Transverse colon (tissue), 4 donors: ENCODE measurements around the gene FOLR3. TPM values are rescaled to one million over a fixed set of nuclear protein-coding genes. Genes with fewer than 3 reads are reported as not detected.
"Not testable (repeated sequence)": the region's sequence is repeated elsewhere in the genome, so short reads cannot be mapped to it uniquely, and the experiment has no call there.

Source experiments
- DNase-seq: peaks from one replicate; pipeline ENCODE4 v3.0.0-alpha.2; 2019
- H3K27ac ChIP-seq, 4 donors: fragments of 200-600 bp; sonication (generic); 2 replicates each; pipeline ENCODE4 v1.5.1; 2016 to 2018; ENCODE audit warnings: inconsistent platforms in 4 of 4
- H3K27me3 ChIP-seq: fragments of 200-600 bp; sonication (generic); 2 replicates; pipeline ENCODE4 v1.5.1; 2017; ENCODE audit warnings: inconsistent platforms
- H3K36me3 ChIP-seq, 4 donors: fragments of 200-600 bp; sonication (generic); 2 replicates each; pipeline ENCODE4 v1.5.1; 2017 to 2019; ENCODE audit warnings: inconsistent platforms in 4 of 4
- H3K4me1 ChIP-seq, 4 donors: fragments of 200-600 bp; sonication (generic); 2 replicates each; pipeline ENCODE4 v1.5.1; 2017 to 2020; ENCODE audit warnings: inconsistent platforms in 4 of 4
- H3K4me3 ChIP-seq, 4 donors: fragments of 200-600 bp; sonication (generic); 1 replicate in 1 of 4; 2 replicates in 3 of 4; pipeline versions ENCODE4 v1.5.1 to v1.6.1; 2017 to 2019; ENCODE audit warnings: inconsistent platforms in 4 of 4
- H3K9me3 ChIP-seq, 2 donors: fragments of 200-600 bp; sonication (generic); 2 replicates each; pipeline ENCODE4 v1.5.1; 2017 to 2019; ENCODE audit warnings: inconsistent platforms in 2 of 2
- EP300 ChIP-seq: sonication (generic); formaldehyde crosslinking; IDR thresholded peaks from one replicate; pipeline ENCODE4 v1.6.1; 2017; ENCODE audit warnings: antibody characterized with exemption, low read depth
- POLR2A ChIP-seq: fragments of 450-650 bp; IDR thresholded peaks from one replicate; pipeline ENCODE4 v1.6.1; 2016; ENCODE audit warnings: antibody characterized with exemption, mild to moderate bottlenecking, moderate library complexity
- POLR2AphosphoS5 ChIP-seq, 3 donors: sonication (generic); formaldehyde crosslinking; IDR thresholded peaks; one replicate each; pipeline ENCODE4 v1.6.1; 2016; ENCODE audit warnings: antibody characterized with exemption in 3 of 3
- WGBS, 2 donors: methylation state at CpG; one replicate each; pipeline ENCODE4 v1.1.5; 2018; ENCODE audit warnings: low coverage in 1 of 2; 5-methylcytosine and 5-hydroxymethylcytosine counted together
- in situ Hi-C, 4 donors: fragments of 200-750 bp; cut with MboI; loops; one replicate each; pipeline versions ENCODE4 v1.15.0 to v1.15.1; 2017; ENCODE audit warnings: low sequenced_read_pairs in 3 of 4, low pct_ligation_motif_present in 1 of 4, low pct_unique_long_range_greater_than_20kb in 1 of 4
- intact Hi-C: fragments of 100-400 bp; cut with DNase I; formaldehyde crosslinking; loops from one replicate; pipeline ENCODE4 v1.15.1; 2023; ENCODE audit warnings: low total_unique reads
- total RNA-seq, 4 donors: library from RNA; depleted of rRNA; stranded (reverse); fragments of >200 nt; gene quantifications; one replicate each; pipeline ENCODE4 v1.1.0, GENCODE V29; 2016
- TF ChIP-seq, protein P1 (sequence below), 5 experiments: fragments of 200-600 bp in 3 of 5; fragments of 450-650 bp in 2 of 5; sonication (generic) in 3 of 5; IDR thresholded peaks; 1 replicate in 2 of 5; 2 replicates in 3 of 5; pipeline ENCODE4 v1.5.1; 2016 to 2017; ENCODE audit warnings: antibody characterized with exemption in 5 of 5, inconsistent platforms in 3 of 5, mild to moderate bottlenecking in 2 of 5, moderate library complexity in 1 of 5

The FOLR3 gene
- total RNA-seq, 4 donors from 2014 or later, result not detected

GRCh38 chr11:72160319-72160718 is 24.8 kb downstream of the FOLR3 start:
- no peak overlapping the region for H3K27ac ChIP-seq
- H3K4me3 ChIP-seq, result no peak overlapping the region
- 40 to 65% methylated on average over 1 to 2 of the region's 2 CpGs for WGBS, 2 donors
- no peaks in the 10 kb centered on the region for H3K27me3 ChIP-seq
- TF ChIP-seq, protein P1, sequence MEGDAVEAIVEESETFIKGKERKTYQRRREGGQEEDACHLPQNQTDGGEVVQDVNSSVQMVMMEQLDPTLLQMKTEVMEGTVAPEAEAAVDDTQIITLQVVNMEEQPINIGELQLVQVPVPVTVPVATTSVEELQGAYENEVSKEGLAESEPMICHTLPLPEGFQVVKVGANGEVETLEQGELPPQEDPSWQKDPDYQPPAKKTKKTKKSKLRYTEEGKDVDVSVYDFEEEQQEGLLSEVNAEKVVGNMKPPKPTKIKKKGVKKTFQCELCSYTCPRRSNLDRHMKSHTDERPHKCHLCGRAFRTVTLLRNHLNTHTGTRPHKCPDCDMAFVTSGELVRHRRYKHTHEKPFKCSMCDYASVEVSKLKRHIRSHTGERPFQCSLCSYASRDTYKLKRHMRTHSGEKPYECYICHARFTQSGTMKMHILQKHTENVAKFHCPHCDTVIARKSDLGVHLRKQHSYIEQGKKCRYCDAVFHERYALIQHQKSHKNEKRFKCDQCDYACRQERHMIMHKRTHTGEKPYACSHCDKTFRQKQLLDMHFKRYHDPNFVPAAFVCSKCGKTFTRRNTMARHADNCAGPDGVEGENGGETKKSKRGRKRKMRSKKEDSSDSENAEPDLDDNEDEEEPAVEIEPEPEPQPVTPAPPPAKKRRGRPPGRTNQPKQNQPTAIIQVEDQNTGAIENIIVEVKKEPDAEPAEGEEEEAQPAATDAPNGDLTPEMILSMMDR (IDR thresholded peaks at IDR 0.05), result no peak
- no peak for TF ChIP-seq POLR2A
- no peak for TF ChIP-seq EP300
- TF ChIP-seq POLR2AphosphoS5 (IDR thresholded peaks at IDR 0.05), result no peak
- no peaks in the 10 kb centered on the region for H3K9me3 ChIP-seq
- intact Hi-C loops, result no loop called here
- H3K4me1 ChIP-seq, result no peaks in the 10 kb centered on the region
- in situ Hi-C loops, result no loop called here
- H3K36me3 ChIP-seq, result no peaks in the 10 kb centered on the region
- DNase-seq, result no peak

- in situ Hi-C loops (no loop called here), intact Hi-C loops (no loop called here)
Observed at GRCh38 chr11:72162891-72163492, 27.5 kb downstream of the FOLR3 start.

GRCh38 chr11:72164187-72164586 is 28.7 kb downstream of the FOLR3 start:
- H3K9me3 ChIP-seq, in situ Hi-C loops, H3K36me3 ChIP-seq, DNase-seq, H3K27ac ChIP-seq, H3K4me1 ChIP-seq, H3K27me3 ChIP-seq, intact Hi-C loops, H3K4me3 ChIP-seq: not testable (repeated sequence)
- 94 to 100% methylated on average over 1 to 2 of the region's 3 CpGs for WGBS, 2 donors

More at GRCh38 chr11:72162891-72163492, 27.5 kb downstream of the FOLR3 start:
- TF ChIP-seq POLR2A, result no peak
- no peak for TF ChIP-seq EP300
- TF ChIP-seq, protein P1 (IDR thresholded peaks at IDR 0.05), result no peak
- no peak for TF ChIP-seq POLR2AphosphoS5 (IDR thresholded peaks at IDR 0.05)
- Histone ChIP-seq H3K27me3 (no peaks in the 10 kb centered on the region), H3K4me3 (no peak overlapping the region), H3K9me3 (no peaks in the 10 kb centered on the region), H3K27ac (no peak overlapping the region), H3K36me3 (no peaks in the 10 kb centered on the region), H3K4me1 (no peaks in the 10 kb centered on the region)
- DNase-seq, result no peak
- 83 to 85% methylated on average over 4 to 16 of the region's 16 CpGs for WGBS, 2 donors

DNA sequence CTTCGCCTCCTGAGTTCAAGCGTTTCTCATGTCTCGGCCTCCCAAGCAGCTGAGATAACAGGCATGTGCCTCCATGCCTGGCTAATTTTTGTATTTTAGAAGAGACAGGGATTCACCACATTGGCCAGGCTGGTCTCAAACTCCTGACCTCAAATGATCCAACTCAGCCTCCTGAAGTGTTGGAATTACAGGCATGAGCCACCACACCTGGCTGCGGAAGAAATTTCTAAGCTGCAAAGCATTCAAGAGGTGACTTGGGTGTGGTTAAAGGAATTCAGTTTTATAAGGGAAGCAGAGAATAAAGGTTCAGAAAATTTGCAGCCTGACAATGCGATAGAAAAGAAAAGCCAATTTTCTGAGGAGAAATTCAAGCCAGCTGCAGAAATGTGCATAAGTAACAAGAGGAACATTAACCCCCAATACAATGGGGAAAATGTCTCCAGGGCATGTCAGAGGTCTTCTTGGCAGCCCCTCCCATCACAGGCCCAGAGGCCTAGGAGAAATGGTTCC is 33.6 kb downstream of the FOLR3 start:
- H3K27me3 ChIP-seq, H3K9me3 ChIP-seq, H3K4me3 ChIP-seq, in situ Hi-C loops, H3K36me3 ChIP-seq, intact Hi-C loops, DNase-seq: not testable (repeated sequence)
- 85 to 91% methylated on average over 5 of the region's 5 CpGs for WGBS, 2 donors
- Histone ChIP-seq H3K4me1 (peaks cover 0 to 37% (median 7%) of the 10 kb centered on the region in 4 donors), H3K27ac (peak overlapping the region; percentile 53 to 77 (median 64))

DNA sequence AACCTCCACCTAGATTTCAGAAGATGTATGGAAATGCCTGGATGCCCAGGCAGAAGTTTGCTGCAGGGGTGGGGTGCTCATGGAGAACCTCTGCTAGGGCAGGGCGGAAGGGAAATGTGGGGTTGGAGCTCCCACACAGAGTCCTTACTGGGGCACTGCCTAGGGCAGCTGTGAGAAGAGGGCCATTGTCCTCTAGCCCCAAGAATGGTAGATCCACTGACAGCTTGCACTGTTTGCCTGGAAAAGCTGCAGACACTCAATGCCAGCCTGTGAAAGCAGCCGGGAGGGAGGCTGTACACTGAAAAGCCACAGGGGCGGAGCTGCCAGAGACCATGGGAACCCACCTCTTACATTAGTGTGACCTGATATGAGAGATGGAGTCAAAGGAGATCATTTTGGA is 34.2 kb downstream of the FOLR3 start:
- H3K9me3 ChIP-seq, intact Hi-C loops, H3K4me3 ChIP-seq, H3K36me3 ChIP-seq, H3K27me3 ChIP-seq, in situ Hi-C loops, DNase-seq: not testable (repeated sequence)
- Histone ChIP-seq H3K27ac (peak overlapping the region; percentile 53 to 77 (median 64)), H3K4me1 (peaks cover 0 to 42% (median 7%) of the 10 kb centered on the region in 4 donors)
- WGBS, 2 donors, result 81% methylated on average over 3 of the region's 3 CpGs; no CpG with 5 or more reads in 1 of the 2 donors

DNA sequence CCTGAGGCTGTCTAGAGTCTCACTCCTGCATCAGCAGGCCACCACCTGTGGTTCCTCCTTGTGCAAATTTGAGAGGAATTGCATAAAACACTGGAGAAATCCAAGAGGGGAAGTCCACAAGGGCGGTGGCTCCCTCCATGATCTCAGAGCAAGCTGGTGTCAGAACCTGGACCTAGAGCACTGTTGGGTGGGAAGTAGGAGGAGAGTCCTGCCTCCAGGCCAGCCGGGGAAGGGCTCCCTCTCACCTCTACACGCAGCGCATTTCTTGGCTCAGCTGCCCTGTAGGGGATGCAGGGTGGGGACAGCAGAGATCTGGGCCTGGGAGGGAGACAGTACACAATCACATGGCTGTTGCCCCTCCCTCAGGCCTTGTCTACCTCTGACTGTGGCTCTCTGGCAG is 36.5 kb downstream of the FOLR3 start:
- intact Hi-C loops, result not testable (repeated sequence)

More for the DNA sequence above, 36.5 kb downstream of the FOLR3 start:
- H3K4me3 ChIP-seq, H3K27ac ChIP-seq, DNase-seq, H3K27me3 ChIP-seq, in situ Hi-C loops, H3K9me3 ChIP-seq, H3K36me3 ChIP-seq: not testable (repeated sequence)
- H3K4me1 ChIP-seq, result peaks cover 0 to 47% (median 9%) of the 10 kb centered on the region in 4 donors
- WGBS, 2 donors, result 90% methylated on average over 4 of the region's 4 CpGs; no CpG with 5 or more reads in 1 of the 2 donors
